ENCODE data around the gene SPRYD4.

GRCh38 chr12:56521209-56521589 is 52.8 kb downstream of the SPRYD4 start:
- no peak for TF ChIP-seq POLR2AphosphoS5 (IDR thresholded peaks at IDR 0.05; ENCODE audit: low read depth, low read length)
- no peak for TF ChIP-seq POLR2A (IDR thresholded peaks at IDR 0.05; ENCODE audit: low read depth, low read length)
- no peak for TF ChIP-seq SPI1 (IDR thresholded peaks at IDR 0.05; ENCODE audit: low read depth, low read length)
- no peak for TF ChIP-seq TAF1 (IDR thresholded peaks at IDR 0.05; ENCODE audit: low read depth, low read length)
- TF ChIP-seq PAX5 (IDR thresholded peaks at IDR 0.05; ENCODE audit: insufficient read depth, low read length, severe bottlenecking) = no peak
